BLaER1 treated with 17β-estradiol and CSF1 and Interleukin-3, amounts not matched to agents 10 nM and 100 nM (cell line): ENCODE data around the gene CUX1.

Source experiments
- H3K27ac ChIP-seq, 11 experiments: shearing (Covaris generic); formaldehyde crosslinking; 2 replicates each; pipeline ENCODE4 v1.8.1; 2022
- H3K27me3 ChIP-seq, 11 experiments: shearing (Covaris generic); formaldehyde crosslinking; 2 replicates each; pipeline ENCODE4 v1.8.1; 2022
- H3K36me3 ChIP-seq, 11 experiments: shearing (Covaris generic); formaldehyde crosslinking; 2 replicates each; pipeline ENCODE4 v1.8.1; 2022
- H3K4me1 ChIP-seq, 10 experiments: shearing (Covaris generic); formaldehyde crosslinking; 2 replicates each; pipeline ENCODE4 v1.8.1; 2022
- H3K4me2 ChIP-seq, 11 experiments: shearing (Covaris generic); formaldehyde crosslinking; 2 replicates each; pipeline ENCODE4 v1.8.1; 2022
- H3K4me3 ChIP-seq, 10 experiments: shearing (Covaris generic); formaldehyde crosslinking; 2 replicates each; pipeline ENCODE4 v1.8.1; 2022
- H3K9ac ChIP-seq, 11 experiments: shearing (Covaris generic); formaldehyde crosslinking; 2 replicates each; pipeline ENCODE4 v1.8.1; 2022
- H3K9me3 ChIP-seq, 11 experiments: shearing (Covaris generic); formaldehyde crosslinking; replicated peaks in 1 of 11; 2 replicates each; pipeline ENCODE4 v1.8.1; 2022
- H4K20me1 ChIP-seq, 11 experiments: shearing (Covaris generic); formaldehyde crosslinking; 2 replicates each; pipeline ENCODE4 v1.8.1; 2022
- Cebpa-rat ChIP-seq, 11 experiments: shearing (Covaris generic); IDR thresholded peaks; 2 replicates each; pipeline ENCODE4 v1.8.1; 2022

CUX1 gene

DNA sequence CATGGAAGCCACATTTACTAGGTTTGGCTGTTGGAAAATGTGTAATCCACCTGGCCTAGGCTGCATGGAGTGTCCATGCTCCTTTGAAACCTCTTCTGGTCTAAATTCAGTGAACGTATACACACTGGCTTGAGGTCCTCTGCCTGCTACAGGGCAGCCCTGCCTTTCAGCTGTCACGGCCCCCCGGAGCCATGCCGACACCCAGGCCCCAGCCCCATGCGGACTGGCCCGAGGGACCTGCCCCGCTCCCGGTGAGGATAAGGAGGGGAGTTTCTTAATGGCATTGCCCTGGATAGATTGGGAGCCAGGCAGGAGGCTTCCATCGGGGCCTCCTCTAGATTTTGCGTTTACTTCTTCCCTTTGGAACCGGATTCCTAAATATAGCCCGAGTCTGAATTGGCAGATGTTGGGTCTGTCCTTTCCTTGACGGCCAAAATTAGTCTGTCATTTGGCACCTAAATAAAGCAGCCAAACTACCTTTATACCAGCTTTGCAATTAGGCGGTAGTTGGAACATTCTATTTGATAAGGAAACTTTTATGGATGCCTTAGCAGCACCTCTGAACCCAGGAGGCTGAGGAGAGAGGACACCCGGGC lies 397.1 kb downstream of the CUX1 start:
- Histone ChIP-seq H3K4me3 (no peak overlapping the region), H3K4me2 (no peak overlapping the region), H3K4me1 (no peaks in the 10 kb centered on the region), H3K27me3 (no peaks in the 10 kb centered on the region), H3K36me3 (peaks cover 77 to 96% (median 93%) of the 10 kb centered on the region in 11 experiments), H3K9ac (no peak overlapping the region), H4K20me1 (peaks cover 0 to 61% (median 12%) of the 10 kb centered on the region in 11 experiments; a peak in 14 of 22 replicates), H3K9me3 (no peaks in the 10 kb centered on the region), H3K27ac (no peak overlapping the region)
- no peak for TF ChIP-seq Cebpa-rat (IDR thresholded peaks at IDR 0.05)

DNA sequence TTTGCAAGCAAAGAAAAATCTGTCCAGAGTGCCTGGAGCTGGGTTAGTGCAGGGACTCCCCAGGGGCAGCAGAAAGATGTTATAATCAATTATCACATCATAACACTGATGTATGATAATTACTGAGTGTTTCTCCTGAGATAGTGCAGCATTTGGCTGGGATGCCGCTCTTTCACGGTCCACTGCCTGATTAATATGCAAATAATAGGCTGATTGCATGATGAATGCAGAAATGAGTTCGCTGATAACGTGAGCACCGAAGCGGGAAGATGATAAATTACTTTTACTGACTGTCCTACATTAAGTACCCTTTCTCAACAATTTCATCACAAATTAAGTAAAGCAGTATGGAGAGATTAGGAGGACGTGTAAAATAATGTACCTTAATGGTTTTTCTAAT lies 397.8 kb downstream of the CUX1 start:
- Histone ChIP-seq H3K9me3 (no peaks in the 10 kb centered on the region), H3K4me2 (no peak overlapping the region), H3K27ac (no peak overlapping the region)

DNA sequence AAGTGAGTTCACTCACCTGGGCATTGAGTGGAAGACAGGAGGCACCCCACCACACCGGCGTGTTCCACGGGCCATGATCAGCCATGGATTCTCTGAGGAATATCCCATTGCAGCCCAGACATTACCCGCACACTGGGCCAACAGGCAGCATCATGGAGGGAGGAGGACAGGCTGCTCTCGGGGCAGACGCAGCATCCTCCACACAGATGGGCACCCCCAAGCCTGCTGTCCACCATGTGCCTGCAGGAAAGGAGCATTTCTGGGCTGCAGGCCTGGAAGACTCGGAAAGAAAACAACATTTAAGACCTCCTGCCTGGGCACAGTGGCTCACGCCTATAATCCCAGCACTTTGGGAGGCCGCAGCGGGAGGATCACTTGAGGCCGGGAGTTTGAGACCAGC lies 398.3 kb downstream of the CUX1 start:
- no peaks in the 10 kb centered on the region for H3K4me1 ChIP-seq
- no peak overlapping the region for H3K9ac ChIP-seq
- no peak for TF ChIP-seq Cebpa-rat (IDR thresholded peaks at IDR 0.05)
- H3K4me2 ChIP-seq, result no peak overlapping the region
- H3K27me3 ChIP-seq, result no peaks in the 10 kb centered on the region
- no peaks in the 10 kb centered on the region for H3K9me3 ChIP-seq
- no peak overlapping the region for H3K27ac ChIP-seq
- H3K4me3 ChIP-seq, result no peak overlapping the region
- peaks cover 69 to 96% (median 92%) of the 10 kb centered on the region in 11 experiments for H3K36me3 ChIP-seq
- H4K20me1 ChIP-seq, result peaks cover 0 to 67% (median 14%) of the 10 kb centered on the region in 11 experiments; a peak in 14 of 22 replicates

More for the DNA sequence above, 397.8 kb downstream of the CUX1 start:
- Histone ChIP-seq H3K4me1 (no peaks in the 10 kb centered on the region), H3K27me3 (no peaks in the 10 kb centered on the region), H4K20me1 (peaks cover 0 to 67% (median 13%) of the 10 kb centered on the region in 11 experiments; a peak in 14 of 22 replicates), H3K9ac (no peak overlapping the region), H3K4me3 (no peak overlapping the region), H3K36me3 (peaks cover 73 to 96% (median 92%) of the 10 kb centered on the region in 11 experiments)
- no peak for TF ChIP-seq Cebpa-rat (IDR thresholded peaks at IDR 0.05)

DNA sequence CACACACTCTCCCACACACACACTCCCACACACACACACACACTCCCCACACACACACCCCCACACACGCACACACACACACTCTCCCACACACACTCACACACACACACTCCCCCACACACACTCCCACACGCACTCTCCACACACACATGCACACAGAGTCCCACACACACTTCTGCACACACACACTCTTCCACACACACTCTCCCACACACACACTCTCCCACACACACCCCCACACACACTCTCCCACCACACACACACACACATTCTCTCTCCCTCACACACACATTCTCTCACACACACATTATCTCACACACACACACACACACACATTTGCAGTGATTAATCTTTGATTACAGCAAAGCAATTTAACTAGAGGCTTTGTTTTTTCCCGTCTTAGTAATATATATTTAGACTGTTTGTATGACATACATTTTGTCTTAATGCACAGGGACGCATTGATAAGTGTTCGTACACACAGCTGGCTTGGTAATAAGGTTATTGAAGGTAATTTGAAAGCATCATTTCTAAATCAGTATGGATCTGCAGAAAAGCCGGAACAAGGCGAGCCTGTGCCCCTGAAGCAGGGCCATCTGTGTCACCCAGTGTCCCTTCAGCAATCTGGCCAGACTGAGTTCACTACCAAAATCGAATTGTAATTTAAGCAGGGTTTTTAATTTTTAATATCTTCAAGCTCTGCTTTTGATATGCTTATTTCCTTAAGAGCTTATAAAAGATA lies 399.3 kb downstream of the CUX1 start:
- H3K27ac ChIP-seq, result no peak overlapping the region
- H3K9ac ChIP-seq, result no peak overlapping the region
- H3K9me3 ChIP-seq, result no peaks in the 10 kb centered on the region
- H3K27me3 ChIP-seq, result no peaks in the 10 kb centered on the region
- peaks cover 0 to 63% (median 16%) of the 10 kb centered on the region in 11 experiments; a peak in 13 of 22 replicates for H4K20me1 ChIP-seq
- H3K4me2 ChIP-seq, result no peak overlapping the region
- H3K4me3 ChIP-seq, result no peak overlapping the region
- 0 out of 20 replicates have a peak, but pooled peaks cover 0 to under 1% (median 0%) of the 10 kb centered on the region in 10 experiments for H3K4me1 ChIP-seq
- TF ChIP-seq Cebpa-rat (IDR thresholded peaks at IDR 0.05), result no peak
- peaks cover 64 to 96% (median 88%) of the 10 kb centered on the region in 11 experiments for H3K36me3 ChIP-seq

DNA sequence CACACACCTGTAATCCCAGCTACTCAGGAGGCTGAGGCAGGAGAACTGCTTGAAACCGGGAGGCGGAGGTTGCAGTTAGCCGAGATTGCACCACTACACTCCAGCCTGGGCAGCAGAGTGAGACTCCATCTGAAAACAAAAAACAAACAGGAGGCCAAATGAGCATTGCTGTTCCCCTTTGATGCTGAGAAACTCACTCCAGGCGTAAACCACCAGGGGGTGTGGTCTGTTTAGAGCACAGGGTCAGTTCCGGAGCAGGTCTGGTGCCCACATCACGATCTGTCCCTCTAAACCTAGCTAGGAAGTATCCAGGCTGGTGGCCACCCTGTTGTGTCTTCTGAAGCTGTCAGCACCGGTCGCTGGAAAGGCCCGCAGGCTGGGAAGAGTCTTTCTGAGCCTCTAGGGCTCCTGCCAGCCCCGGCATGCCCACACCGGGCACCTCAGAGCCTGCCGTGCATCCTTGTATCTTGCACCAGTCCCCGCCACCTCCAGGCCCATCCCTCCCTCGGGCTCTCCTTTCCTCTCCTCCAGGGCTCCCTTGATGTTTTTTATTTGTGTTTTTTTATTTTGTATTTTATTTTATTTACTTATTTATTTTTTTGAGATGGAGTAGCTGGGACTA lies 402.9 kb downstream of the CUX1 start:
- Histone ChIP-seq H3K4me2 (no peak overlapping the region), H4K20me1 (peaks cover 0 to 70% (median 24%) of the 10 kb centered on the region in 11 experiments; a peak in 14 of 22 replicates), H3K9me3 (no peaks in the 10 kb centered on the region), H3K9ac (no peak overlapping the region), H3K36me3 (peaks cover 47 to 99% (median 83%) of the 10 kb centered on the region in 11 experiments), H3K27ac (no peak overlapping the region), H3K27me3 (no peaks in the 10 kb centered on the region), H3K4me1 (peaks cover 0 to 8% (median 0%) of the 10 kb centered on the region in 10 experiments; a peak in 2 of 20 replicates), H3K4me3 (no peak overlapping the region)
- TF ChIP-seq Cebpa-rat (IDR thresholded peaks at IDR 0.05), result no peak

DNA sequence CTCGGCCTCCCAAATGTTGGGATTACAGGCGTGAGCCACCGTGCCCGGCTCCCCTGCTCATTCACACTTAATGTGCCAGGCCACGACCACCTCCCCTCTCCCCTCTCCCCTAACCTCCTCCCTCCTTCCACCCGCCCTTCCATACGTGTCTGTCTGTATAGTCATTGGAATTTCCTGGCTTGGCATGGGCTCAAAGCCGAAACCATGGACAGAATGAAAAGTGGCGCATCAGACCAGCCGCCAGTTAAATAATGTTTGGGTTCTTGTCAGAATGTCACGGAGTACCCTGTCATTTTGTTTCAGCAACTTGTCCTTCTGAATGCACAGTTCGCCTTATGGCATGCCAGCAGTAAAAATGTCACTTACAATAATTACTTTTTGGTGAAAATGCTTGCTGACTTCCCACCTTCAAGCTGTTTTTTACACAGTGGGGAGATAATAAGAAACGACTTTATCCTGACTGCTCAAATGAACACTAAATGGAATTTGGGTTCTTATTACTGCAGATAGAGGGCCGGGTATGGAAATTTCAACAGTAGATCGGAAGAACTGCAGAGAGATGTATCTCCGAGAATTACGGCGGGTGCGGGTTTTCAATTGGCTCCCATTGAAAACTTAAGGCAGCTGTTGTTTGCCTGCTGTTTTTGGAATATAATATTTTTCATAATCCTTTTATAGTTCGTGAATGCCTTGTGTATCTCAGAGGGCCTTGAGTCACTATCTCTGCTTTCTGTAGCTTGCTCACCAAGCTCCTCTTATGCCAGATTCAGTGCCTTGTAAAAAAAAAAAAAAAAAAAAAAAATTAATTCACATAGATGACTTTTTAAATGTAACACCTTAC lies 403.8 kb downstream of the CUX1 start:
- H4K20me1 ChIP-seq, result peaks cover 3 to 77% (median 24%) of the 10 kb centered on the region in 11 experiments; a peak in 14 of 22 replicates
- H3K9me3 ChIP-seq, result no peaks in the 10 kb centered on the region
- H3K4me2 ChIP-seq, result no peak overlapping the region
- H3K27me3 ChIP-seq, result no peaks in the 10 kb centered on the region
- H3K27ac ChIP-seq, result no peak overlapping the region
- peaks cover 44 to 99% (median 83%) of the 10 kb centered on the region in 11 experiments for H3K36me3 ChIP-seq
- no peak overlapping the region for H3K4me3 ChIP-seq
- no peak overlapping the region for H3K9ac ChIP-seq
- H3K4me1 ChIP-seq, result peaks cover 0 to 8% (median 0%) of the 10 kb centered on the region in 10 experiments; a peak in 2 of 20 replicates
- no peak for TF ChIP-seq Cebpa-rat (IDR thresholded peaks at IDR 0.05)

DNA sequence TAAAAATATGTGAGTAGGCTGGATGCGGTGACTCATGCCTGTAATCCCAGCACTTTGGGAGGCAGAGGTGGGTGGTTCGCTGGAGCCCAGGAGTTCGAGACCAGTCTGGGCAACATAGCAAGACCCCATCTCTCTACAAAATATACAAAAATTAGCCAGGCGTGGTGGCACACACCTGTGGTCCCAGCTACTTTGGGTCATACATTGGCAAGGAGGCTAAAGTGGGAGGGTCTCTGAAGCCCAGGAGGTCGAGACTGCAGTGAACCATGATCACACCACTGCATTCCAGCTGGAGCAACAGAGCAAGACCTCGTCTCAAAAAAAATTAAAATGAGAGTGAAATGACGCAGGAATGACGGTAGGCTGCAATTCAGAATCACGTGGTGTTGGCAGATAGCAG lies 404.5 kb downstream of the CUX1 start:
- Histone ChIP-seq H4K20me1 (peaks cover 5 to 79% (median 24%) of the 10 kb centered on the region in 11 experiments; a peak in 14 of 22 replicates), H3K4me2 (no peak overlapping the region), H3K4me1 (peaks cover 0 to 8% (median 0%) of the 10 kb centered on the region in 10 experiments; a peak in 2 of 20 replicates), H3K4me3 (no peak overlapping the region), H3K27ac (no peak overlapping the region), H3K9me3 (no peaks in the 10 kb centered on the region), H3K27me3 (no peaks in the 10 kb centered on the region), H3K36me3 (peaks cover 41 to 99% (median 83%) of the 10 kb centered on the region in 11 experiments), H3K9ac (no peak overlapping the region; a peak in 1 of 22 replicates)
- TF ChIP-seq Cebpa-rat (IDR thresholded peaks at IDR 0.05), result no peak

DNA sequence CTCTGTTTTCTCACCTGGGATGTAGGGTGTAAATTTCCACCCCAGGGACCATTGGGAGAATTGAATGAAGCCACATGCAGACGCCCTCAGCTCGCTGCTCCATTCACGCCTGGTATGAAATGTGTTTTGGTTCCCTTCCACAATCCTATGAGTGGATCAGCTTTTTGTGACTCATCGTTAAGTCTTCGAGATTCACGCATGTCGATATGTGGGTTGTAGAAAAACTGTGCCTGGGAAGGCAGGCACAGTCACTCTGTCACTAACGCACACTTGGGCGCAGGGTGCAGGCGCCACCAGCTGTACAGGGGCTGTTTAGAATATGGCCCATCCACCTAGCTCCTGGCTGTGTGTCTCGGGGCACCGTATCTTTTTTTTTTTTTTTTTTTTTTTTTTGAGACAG lies 405.0 kb downstream of the CUX1 start:
- Histone ChIP-seq H3K9me3 (no peaks in the 10 kb centered on the region), H3K4me1 (peaks cover 0 to 8% (median 0%) of the 10 kb centered on the region in 10 experiments; a peak in 2 of 20 replicates), H3K9ac (no peak overlapping the region; a peak in 1 of 22 replicates), H3K36me3 (peaks cover 45 to 99% (median 85%) of the 10 kb centered on the region in 11 experiments), H4K20me1 (peaks cover 5 to 74% (median 24%) of the 10 kb centered on the region in 11 experiments; a peak in 14 of 22 replicates), H3K4me2 (no peak overlapping the region), H3K4me3 (no peak overlapping the region), H3K27me3 (no peaks in the 10 kb centered on the region), H3K27ac (no peak overlapping the region)
- TF ChIP-seq Cebpa-rat (IDR thresholded peaks at IDR 0.05), result no peak
